GM19025 (cell line): ENCODE results near the gene PRRG3.
"Not testable (repeated sequence)": the region's sequence is repeated elsewhere in the genome, so short reads cannot be mapped to it uniquely, and the experiment has no call there.

ENCODE experiments used
- ATAC-seq: cut with Tn5 transposase; IDR thresholded peaks from one replicate; pipeline ENCODE4 v1.9.1; 2021; ENCODE audit warnings: mild to moderate bottlenecking, low read depth, moderate library complexity; ENCODE audit not compliant: unreplicated experiment

The PRRG3 gene

GRCh38 chrX:151694661-151695582 is at the start of gene PRRG3:
Gene PRRG3, plus strand, starts transcription at chrX:151695458. Its CDS starts 3,357 bp downstream, at chrX:151698815.
- no peak for ATAC-seq

GRCh38 chrX:151675121-151675746 is 20.0 kb upstream of the PRRG3 start:
- no peak for ATAC-seq

GRCh38 chrX:151676196-151676595 is 19.1 kb upstream of the PRRG3 start:
- ATAC-seq: no peak

- ATAC-seq: no peak
Observed at GRCh38 chrX:151679798-151680402, 15.4 kb upstream of the PRRG3 start.

DNA sequence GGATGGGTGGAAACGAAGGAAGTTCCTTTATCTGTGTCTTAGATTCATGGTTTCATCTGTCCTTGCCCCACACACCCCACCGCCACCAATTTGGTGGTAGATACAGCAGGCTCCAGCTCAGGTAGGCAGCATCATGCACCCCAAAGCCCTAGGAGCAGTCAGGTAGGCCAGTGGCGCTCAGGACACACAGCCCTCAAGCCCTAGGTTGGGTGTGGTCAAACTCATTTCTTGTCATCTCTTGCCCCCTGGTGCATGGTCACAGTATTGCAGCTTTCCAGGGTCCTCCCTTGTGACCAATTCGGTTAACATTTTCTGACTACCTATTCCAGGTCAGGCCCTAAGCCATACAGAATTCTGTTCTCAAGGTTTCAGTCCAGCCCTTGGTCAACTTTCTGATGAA is 14.5 kb upstream of the PRRG3 start:
- no peak for ATAC-seq

GRCh38 chrX:151687635-151688034 is 7.6 kb upstream of the PRRG3 start:
- ATAC-seq: no peak

GRCh38 chrX:151688695-151689094 is 6.6 kb upstream of the PRRG3 start:
- ATAC-seq: no peak

DNA sequence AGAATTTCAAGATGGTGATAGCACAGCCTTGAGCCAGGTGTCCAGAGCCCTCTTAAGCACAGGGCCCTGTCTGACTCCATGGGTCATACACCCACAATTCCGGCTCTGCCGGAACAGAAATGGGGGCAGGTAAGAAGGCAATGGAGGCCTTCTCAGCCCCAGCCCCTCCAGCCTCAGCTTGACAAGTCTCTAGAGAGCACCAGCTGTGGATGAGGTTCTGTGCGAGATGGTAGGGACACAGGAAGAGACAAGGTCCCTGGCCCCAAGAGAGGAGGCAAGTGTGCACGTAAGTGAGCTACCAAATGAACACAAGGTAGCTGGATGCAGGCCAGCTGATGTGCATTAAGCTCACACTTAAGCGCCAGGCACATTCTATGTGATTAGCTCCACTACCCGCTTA is 2.4 kb upstream of the PRRG3 start:
- ATAC-seq: no peak

GRCh38 chrX:151694121-151694520 is 1.1 kb upstream of the PRRG3 start:
- ATAC-seq: no peak

- ATAC-seq: no peak
Observed at GRCh38 chrX:151695583-151696340, 504 bp downstream of the PRRG3 start.

DNA sequence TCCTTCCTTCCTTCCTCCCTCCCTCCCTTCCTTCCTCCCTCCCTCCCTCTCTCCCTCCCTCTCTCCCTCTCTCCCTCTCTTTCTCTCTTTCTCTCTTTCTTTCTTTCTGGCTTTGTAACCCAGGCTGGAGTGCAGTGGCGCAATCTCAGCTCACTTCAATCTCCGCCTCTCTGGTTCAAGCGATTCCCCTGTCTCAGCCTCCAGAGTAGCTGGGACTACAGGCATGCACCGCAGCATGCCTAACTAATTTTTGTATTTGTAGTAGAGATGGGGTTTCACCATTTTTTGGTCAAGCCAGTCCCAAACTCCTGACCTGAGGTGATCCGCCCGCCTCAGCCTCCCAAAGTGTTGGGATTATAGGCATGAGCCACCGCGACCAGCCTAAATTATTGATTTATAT is 1.8 kb downstream of the PRRG3 start:
- not testable (repeated sequence) for ATAC-seq

DNA sequence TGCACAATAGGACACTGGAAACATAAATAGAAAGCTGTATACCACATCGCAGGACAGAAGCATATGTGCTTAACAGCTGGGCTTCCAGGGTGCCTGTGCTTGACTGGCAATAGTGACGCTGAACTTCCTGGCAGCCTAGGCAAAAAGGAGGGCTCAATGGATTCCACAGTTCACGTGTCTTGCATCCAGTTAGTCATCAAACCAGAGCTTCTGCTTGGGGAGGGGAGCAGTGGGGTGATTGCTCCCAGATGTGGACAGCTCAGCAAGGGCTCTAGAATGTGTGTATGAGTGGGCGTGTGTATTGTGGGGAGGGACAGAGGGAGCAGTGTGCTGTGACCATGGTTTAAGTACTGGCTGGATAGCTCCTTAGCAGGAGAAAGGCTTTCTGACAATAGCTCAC is 2.3 kb downstream of the PRRG3 start:
- no peak for ATAC-seq

GRCh38 chrX:151698485-151698884 is 3.2 kb downstream of the PRRG3 start:
- no peak for ATAC-seq

DNA sequence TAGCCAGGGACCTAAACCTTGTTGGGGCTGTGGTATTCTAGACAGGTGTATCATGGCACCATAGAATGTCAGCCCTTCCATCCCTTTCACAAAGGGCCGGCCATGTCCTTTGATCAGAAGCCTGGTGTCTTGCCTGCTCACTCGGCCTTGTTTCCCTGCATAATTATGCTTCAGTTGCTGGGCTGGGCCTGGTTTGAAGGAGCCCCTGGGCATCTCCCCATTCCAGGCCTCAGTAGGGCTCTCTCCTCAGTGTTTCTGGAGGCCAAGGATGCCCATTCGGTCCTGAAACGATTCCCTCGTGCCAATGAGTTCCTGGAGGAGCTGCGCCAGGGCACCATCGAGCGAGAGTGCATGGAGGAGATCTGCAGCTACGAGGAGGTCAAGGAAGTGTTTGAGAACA is 4.5 kb downstream of the PRRG3 start:
- ATAC-seq: no peak

- ATAC-seq: no peak
Observed at GRCh38 chrX:151700581-151700980, 5.3 kb downstream of the PRRG3 start.

- ATAC-seq: no peak
Observed at GRCh38 chrX:151701071-151701470, 5.8 kb downstream of the PRRG3 start.

GRCh38 chrX:151701531-151701930 is 6.3 kb downstream of the PRRG3 start:
- no peak for ATAC-seq

DNA sequence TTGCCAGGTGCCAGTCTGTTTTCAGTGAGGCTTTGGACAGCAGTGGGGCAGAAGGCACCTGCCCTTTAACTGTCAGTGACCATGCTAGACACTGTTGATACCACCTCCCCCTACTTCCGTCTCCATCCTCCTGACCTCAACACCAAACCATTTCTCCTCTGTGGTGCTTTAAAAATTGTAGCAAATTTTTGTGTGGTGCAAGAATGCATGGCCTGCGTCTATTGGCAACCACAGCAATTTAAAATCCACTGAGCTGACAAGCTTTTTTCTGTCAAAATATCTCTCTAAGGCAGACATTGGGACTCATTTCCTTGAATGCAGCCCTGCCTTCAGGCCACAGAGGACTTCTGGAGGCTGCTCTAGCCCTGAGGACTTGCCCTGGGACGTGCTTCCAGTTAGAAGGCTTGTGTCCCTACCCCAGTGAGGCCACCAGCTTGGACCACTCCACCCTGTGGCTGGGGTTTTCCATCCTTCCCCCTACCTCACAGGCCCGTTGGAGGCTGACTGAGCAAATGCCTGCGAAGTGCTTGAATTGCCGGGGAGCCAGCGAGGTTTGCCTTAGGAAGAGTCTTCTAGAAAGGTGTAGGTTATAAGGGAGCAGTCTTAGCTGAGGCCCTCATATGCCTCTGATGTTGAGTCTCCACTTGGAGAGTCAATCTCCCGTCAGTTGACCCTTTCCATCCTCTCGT is 6.9 kb downstream of the PRRG3 start:
- no peak for ATAC-seq

- ATAC-seq: no peak
Observed at GRCh38 chrX:151702741-151703340, 7.6 kb downstream of the PRRG3 start.

DNA sequence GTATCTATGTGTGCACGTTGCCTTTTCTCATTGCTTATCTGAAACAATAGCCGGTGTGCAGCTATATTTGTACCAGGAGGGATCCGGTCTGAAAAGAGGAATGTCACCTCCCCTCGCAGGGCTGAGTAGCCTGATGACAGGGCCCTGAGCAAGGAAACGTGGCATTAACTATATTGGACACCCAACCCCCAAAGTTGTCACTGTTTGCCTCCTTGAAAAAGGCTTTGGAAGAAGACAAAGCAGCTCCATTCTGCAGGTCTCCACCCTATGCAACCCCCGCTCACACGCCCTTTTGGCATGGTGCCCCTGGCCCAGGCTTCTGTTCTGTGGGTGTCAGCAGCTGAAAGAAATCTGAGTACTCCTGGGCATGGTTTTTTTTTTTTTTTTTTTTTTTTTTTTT is 8.2 kb downstream of the PRRG3 start:
- ATAC-seq: no peak
